OCI-LY7 (cell line): ENCODE results near the gene SCD.

Source experiments
- CTCF ChIP-seq: fragments of 200-600 bp; sonication (generic); conservative IDR thresholded peaks from 2 replicates; pipeline ENCODE4 v1.5.1; 2014; ENCODE audit warnings: mild to moderate bottlenecking, antibody characterized with exemption, low read length, moderate library complexity, mixed read lengths
- EZH2phosphoT487 ChIP-seq: fragments of 200-600 bp; sonication (generic); IDR thresholded peaks from 2 replicates; pipeline ENCODE4 v1.6.1; 2018; ENCODE audit warnings: low read depth, borderline replicate concordance, mild to moderate bottlenecking, mixed run types, antibody characterized with exemption, low read length, moderate library complexity, mixed read lengths

- no peak for TF ChIP-seq CTCF
- no peak for TF ChIP-seq EZH2phosphoT487
These were observed 13.2 kb upstream of the SCD start for GRCh38 chr10:100333661-100334440.
